Measurements from ENCODE around the gene LPP. TPM values are rescaled to one million over a fixed set of nuclear protein-coding genes. Genes with fewer than 3 reads are reported as not detected.

LPP gene
- polyA plus RNA-seq, 1 donor (not counting 4 experiments of a cell fraction or from before 2014, with no cell fraction given), result 16.0 TPM

- no peak overlapping the region for H3K27ac ChIP-seq (ENCODE audit: control insufficient read depth, insufficient read depth, low read length)
- H3K79me2 ChIP-seq (ENCODE audit: control insufficient read depth, insufficient read depth, low read length), result no peaks in the 10 kb centered on the region
- no peak overlapping the region for H3K9ac ChIP-seq (ENCODE audit: control insufficient read depth, extremely low read depth, insufficient read depth, low read length)
- no peaks in the 10 kb centered on the region for H3K9me3 ChIP-seq (ENCODE audit: control insufficient read depth, low read depth, low read length)
- dilution Hi-C loops (cut with MboI; ENCODE audit: extremely low pct_ligation_motif_present, low sequenced_read_pairs), result no loop called here
- H4K20me1 ChIP-seq (ENCODE audit: control insufficient read depth, extremely low read depth, insufficient read depth, low read length), result no peaks in the 10 kb centered on the region
- H3K36me3 ChIP-seq (ENCODE audit: control insufficient read depth in 2 of 2, extremely low read depth in 1 of 2, insufficient read depth in 2 of 2, low read length in 2 of 2), result no peaks in the 10 kb centered on the region
- H3K4me3 ChIP-seq (ENCODE audit: control insufficient read depth in 2 of 3, extremely low read depth in 1 of 3, insufficient read depth in 2 of 3, low read depth in 1 of 3, low read length in 3 of 3), result no peak overlapping the region
- no peaks in the 10 kb centered on the region for H3K4me1 ChIP-seq (ENCODE audit: control insufficient read depth, extremely low read depth, insufficient read depth, low read length)
- H3K4me2 ChIP-seq (ENCODE audit: control insufficient read depth, extremely low read depth, insufficient read depth, low read depth, low read length), result no peak overlapping the region
- FAIRE-seq (no peak), DNase-seq (ENCODE audit: low read depth, low spot score) (no peak)
- H3K9me1 ChIP-seq (ENCODE audit: control insufficient read depth, extremely low read depth, insufficient read depth, low read length), result no peaks in the 10 kb centered on the region
- no peak overlapping the region for H2AFZ ChIP-seq (ENCODE audit: control insufficient read depth, low read length)
- H3K27me3 ChIP-seq (ENCODE audit: control insufficient read depth, extremely low read depth, insufficient read depth, low read length), result peaks cover 7% of the 10 kb centered on the region
- no peak for TF ChIP-seq CTCF (optimal IDR thresholded peaks at IDR 0.05 in 1 of 3, IDR thresholded peaks at IDR 0.05 in 1 of 3, conservative IDR thresholded peaks at IDR 0.05 in 1 of 3; ENCODE audit: extremely low read depth in 1 of 3, insufficient read depth in 2 of 3, low read length in 3 of 3)
- no peak for TF ChIP-seq EZH2 (IDR thresholded peaks at IDR 0.05; ENCODE audit: low read length)
Observed at GRCh38 chr3:188108703-188109412, 45.1 kb upstream of the LPP start.

- H3K36me3 ChIP-seq (ENCODE audit: control insufficient read depth in 2 of 2, extremely low read depth in 1 of 2, insufficient read depth in 2 of 2, low read length in 2 of 2), result no peaks in the 10 kb centered on the region
- dilution Hi-C loops (cut with MboI; ENCODE audit: extremely low pct_ligation_motif_present, low sequenced_read_pairs), result no loop called here
- H3K4me3 ChIP-seq (ENCODE audit: control insufficient read depth in 2 of 3, extremely low read depth in 1 of 3, insufficient read depth in 2 of 3, low read depth in 1 of 3, low read length in 3 of 3), result no peak overlapping the region
- no peak overlapping the region for H3K27ac ChIP-seq (ENCODE audit: control insufficient read depth, insufficient read depth, low read length)
- no peaks in the 10 kb centered on the region for H4K20me1 ChIP-seq (ENCODE audit: control insufficient read depth, extremely low read depth, insufficient read depth, low read length)
- no peaks in the 10 kb centered on the region for H3K79me2 ChIP-seq (ENCODE audit: control insufficient read depth, insufficient read depth, low read length)
- FAIRE-seq (no peak), DNase-seq (ENCODE audit: low read depth, low spot score) (no peak)
- H3K9ac ChIP-seq (ENCODE audit: control insufficient read depth, extremely low read depth, insufficient read depth, low read length), result no peak overlapping the region
- H3K27me3 ChIP-seq (ENCODE audit: control insufficient read depth, extremely low read depth, insufficient read depth, low read length), result peaks cover 7% of the 10 kb centered on the region
- H2AFZ ChIP-seq (ENCODE audit: control insufficient read depth, low read length), result no peak overlapping the region
- no peak overlapping the region for H3K4me2 ChIP-seq (ENCODE audit: control insufficient read depth, extremely low read depth, insufficient read depth, low read depth, low read length)
- no peaks in the 10 kb centered on the region for H3K4me1 ChIP-seq (ENCODE audit: control insufficient read depth, extremely low read depth, insufficient read depth, low read length)
- no peaks in the 10 kb centered on the region for H3K9me1 ChIP-seq (ENCODE audit: control insufficient read depth, extremely low read depth, insufficient read depth, low read length)
- TF ChIP-seq EZH2 (IDR thresholded peaks at IDR 0.05; ENCODE audit: low read length) (no peak), CTCF (optimal IDR thresholded peaks at IDR 0.05 in 1 of 3, IDR thresholded peaks at IDR 0.05 in 1 of 3, conservative IDR thresholded peaks at IDR 0.05 in 1 of 3; ENCODE audit: extremely low read depth in 1 of 3, insufficient read depth in 2 of 3, low read length in 3 of 3) (no peak)
- no peaks in the 10 kb centered on the region for H3K9me3 ChIP-seq (ENCODE audit: control insufficient read depth, low read depth, low read length)
Observed at GRCh38 chr3:188111002-188111584, 42.9 kb upstream of the LPP start.

All from keratinocyte (primary cell).